NK-92 (cell line): ENCODE results near the gene SDHD.

ENCODE experiments used
- DNase-seq: peaks from one replicate; lab custom pipeline; 2025; ENCODE audit not compliant: unreplicated experiment; lab: John Stamatoyannopoulos, UW

SDHD gene

DNA sequence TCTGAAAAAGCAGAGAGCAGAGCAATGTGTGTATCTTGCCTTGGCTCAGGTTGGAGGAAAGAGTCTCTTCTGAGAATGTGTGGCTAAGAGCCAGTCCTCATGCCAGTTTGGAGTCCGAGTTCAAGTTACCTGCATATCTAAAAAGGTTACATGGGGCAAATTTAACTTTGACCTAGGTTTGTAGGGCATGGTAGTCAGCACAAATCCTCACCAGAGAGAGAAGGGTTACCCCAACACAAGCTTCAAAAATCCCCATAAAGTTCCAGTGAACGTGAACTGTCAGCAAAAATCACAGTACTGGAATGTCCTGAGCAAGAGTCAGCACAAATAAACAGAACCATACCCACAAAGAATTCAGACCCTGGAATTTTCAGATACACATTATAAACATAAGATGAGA, 13.8 kb downstream of the SDHD start:
- no peak for DNase-seq

DNA sequence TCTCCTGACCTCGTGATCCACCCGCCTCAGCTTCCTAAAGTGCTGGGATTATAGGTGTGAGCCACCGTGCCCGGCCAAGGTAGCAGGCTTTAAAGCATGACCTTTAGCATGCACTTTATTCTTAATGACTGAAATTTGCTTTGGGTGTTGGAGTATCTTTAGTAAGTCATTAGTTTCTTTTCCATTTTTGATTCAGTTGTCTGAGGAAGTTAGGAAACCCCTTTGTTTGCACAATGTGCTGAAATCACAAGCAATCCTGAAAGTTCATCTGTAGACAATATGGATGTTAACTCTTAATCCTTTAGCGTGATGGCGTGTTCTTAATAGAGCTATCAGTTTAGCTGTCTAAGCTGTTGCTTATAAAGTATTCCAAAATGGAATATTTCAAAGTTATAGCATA, 16.8 kb downstream of the SDHD start:
- DNase-seq: no peak

GRCh38 chr11:112106070-112106469, 19.4 kb downstream of the SDHD start:
- no peak for DNase-seq

DNA sequence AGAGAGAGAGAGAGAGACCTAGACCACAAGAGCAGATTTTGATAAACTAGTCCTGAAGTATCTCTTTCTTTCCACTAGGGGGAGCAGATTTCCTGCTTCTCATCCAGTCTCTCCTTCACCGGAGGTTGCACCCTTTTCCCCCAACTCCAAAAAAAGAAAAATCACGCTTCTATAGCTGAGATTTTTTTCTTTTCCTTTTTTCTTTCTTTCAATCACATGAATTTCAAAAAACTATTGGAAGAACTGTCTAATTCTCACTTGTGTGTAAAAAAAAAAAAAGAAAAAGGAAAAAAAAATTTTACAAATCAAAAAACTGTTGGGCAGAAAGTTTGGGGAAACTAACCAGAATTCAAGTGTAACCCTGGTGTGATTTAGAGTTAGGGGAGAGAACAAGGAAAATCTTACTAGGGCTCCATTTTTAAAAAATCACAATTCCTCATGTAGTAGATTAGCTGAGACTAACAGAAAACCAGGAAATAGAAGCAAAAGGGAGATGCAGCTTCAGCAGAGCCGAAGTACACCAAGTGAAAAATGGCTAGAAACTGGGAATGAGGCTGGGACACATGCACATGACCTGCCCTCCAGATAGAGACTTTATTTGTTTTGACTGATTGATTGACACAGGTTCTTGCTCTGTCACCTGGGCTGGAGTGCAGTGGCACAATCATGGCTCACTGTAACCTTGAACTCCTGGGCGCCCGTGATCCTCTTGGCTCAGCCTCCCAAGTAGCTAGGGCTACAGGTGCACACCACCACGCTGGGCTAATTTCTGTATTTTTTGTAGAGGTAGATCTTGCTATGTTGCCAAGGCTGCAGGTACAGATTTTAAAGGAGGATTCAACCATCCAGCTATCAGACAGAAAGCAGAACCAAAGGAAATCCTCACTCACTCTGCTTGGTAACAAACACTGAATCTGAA, 27.1 kb downstream of the SDHD start:
- DNase-seq: no peak

- DNase-seq: no peak
These were observed 27.8 kb downstream of the SDHD start for GRCh38 chr11:112114460-112114859.

GRCh38 chr11:112115386-112115785, 28.7 kb downstream of the SDHD start:
- DNase-seq: no peak

DNA sequence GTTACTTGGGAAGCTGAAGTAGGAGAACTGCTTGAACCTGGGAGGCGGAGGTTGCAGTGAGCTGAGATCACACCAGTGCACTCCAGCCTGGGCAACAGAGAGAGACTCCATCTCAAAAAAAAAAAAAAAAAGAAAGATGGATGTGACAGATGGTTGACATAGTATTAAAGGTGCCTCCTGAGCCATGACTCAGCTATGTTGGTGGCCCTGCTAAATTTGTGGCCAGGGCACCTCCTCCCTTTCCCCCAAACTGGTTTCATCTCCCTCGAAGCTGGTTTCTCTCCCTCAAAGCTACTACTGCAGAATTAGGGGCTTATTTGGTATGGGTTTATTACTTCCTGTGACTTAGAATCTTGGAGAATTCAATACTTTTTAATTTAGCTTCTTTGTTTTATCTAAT, 31.5 kb downstream of the SDHD start:
- no peak for DNase-seq

- no peak for DNase-seq
These were observed 35.4 kb downstream of the SDHD start for GRCh38 chr11:112121981-112122615.

DNA sequence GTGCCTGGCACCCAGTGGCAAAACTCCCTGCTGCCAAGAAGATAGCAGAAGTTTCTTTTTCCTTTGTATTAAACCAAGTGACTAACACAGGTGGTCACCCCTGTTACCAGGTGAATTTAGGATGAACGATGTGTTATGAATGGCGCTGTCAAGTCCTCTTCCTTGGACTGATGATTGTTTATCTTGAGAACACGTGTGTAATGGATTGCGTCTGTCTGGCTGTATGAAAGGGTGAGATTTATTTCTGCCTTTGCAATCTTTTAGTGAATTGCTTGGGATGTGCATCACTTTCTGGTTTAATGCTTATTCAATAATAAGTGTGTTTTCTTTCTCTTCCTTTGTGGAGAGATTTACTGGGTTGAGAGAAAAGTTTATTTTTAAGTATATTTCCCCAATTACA, 36.5 kb downstream of the SDHD start:
- no peak for DNase-seq

GRCh38 chr11:112127056-112127455, 40.4 kb downstream of the SDHD start:
- no peak for DNase-seq

GRCh38 chr11:112128483-112129121, 41.9 kb downstream of the SDHD start:
- no peak for DNase-seq

- DNase-seq: no peak
These were observed 43.0 kb downstream of the SDHD start for GRCh38 chr11:112129656-112130055.

GRCh38 chr11:112132737-112133136, 46.1 kb downstream of the SDHD start:
- no peak for DNase-seq

GRCh38 chr11:112134473-112134872, 47.8 kb downstream of the SDHD start:
- DNase-seq: no peak

DNA sequence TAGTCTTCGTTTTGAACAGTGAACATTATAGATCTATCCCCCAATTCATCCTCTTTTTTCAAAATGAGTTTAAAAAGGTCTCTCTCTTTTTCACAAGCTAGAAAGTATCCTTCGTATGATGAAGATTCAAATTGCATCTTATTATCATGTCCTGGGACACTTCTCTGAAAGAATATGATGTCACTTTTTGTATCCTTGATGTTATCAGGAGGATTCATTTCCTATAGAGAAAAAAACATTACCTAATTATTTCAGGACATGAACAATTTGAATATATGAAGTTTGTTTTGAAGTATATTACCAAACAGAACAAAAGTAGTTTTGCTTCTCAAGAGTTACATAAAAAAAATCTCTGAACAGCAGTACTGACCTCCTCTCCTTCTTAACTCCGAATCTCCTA, 56.9 kb downstream of the SDHD start:
- DNase-seq: no peak
